Superior temporal gyrus (tissue), 1 donor: Measurements from ENCODE around the gene ICAM1.

ENCODE experiments used
- DNase-seq: peaks from one replicate; pipeline ENCODE4 v3.0.0-alpha.2; 2016; ENCODE audit errors: extremely low spot score

Gene ICAM1

GRCh38 chr19:10243606-10244005 is 27.3 kb upstream of the ICAM1 start:
- no peak for DNase-seq

- no peak for DNase-seq
Measured at GRCh38 chr19:10245189-10245939, 25.6 kb upstream of the ICAM1 start.

- no peak for DNase-seq
Measured at GRCh38 chr19:10246511-10246910, 24.4 kb upstream of the ICAM1 start.

- peak; percentile 99 for DNase-seq
Measured at GRCh38 chr19:10251792-10252694, 18.9 kb upstream of the ICAM1 start, which contains the start of gene MRPL4. Gene MRPL4 (plus strand): TSS chr19:10252214. CDS start chr19:10252254, 40 bp downstream.

- no peak for DNase-seq
Measured at GRCh38 chr19:10252707-10253106, 18.2 kb upstream of the ICAM1 start.

GRCh38 chr19:10254244-10254643 is 16.7 kb upstream of the ICAM1 start:
- no peak for DNase-seq

GRCh38 chr19:10255358-10255757 is 15.6 kb upstream of the ICAM1 start:
- DNase-seq = no peak

- no peak for DNase-seq
Measured at GRCh38 chr19:10256551-10256950, 14.4 kb upstream of the ICAM1 start.

- DNase-seq = no peak
Measured at GRCh38 chr19:10256970-10257615, 13.8 kb upstream of the ICAM1 start.

- DNase-seq = no peak
Measured at GRCh38 chr19:10258080-10258710, 12.7 kb upstream of the ICAM1 start.

- peak; percentile 81 for DNase-seq
Measured at GRCh38 chr19:10259162-10259905, 11.6 kb upstream of the ICAM1 start.

- DNase-seq = peak; percentile 24
Measured at GRCh38 chr19:10260141-10260584, 10.8 kb upstream of the ICAM1 start.

- no peak for DNase-seq
Measured at GRCh38 chr19:10262771-10263170, 8.1 kb upstream of the ICAM1 start.

GRCh38 chr19:10266706-10267105 is 4.2 kb upstream of the ICAM1 start:
- DNase-seq = no peak

GRCh38 chr19:10268071-10268470 is 2.8 kb upstream of the ICAM1 start:
- DNase-seq = no peak

- peak; percentile 74 for DNase-seq
Measured at GRCh38 chr19:10269333-10270179, 1.4 kb upstream of the ICAM1 start.

- DNase-seq = no peak
Measured at GRCh38 chr19:10270180-10270615, 722 bp upstream of the ICAM1 start.

GRCh38 chr19:10271543-10272086 is 695 bp downstream of the ICAM1 start:
- DNase-seq = no peak

GRCh38 chr19:10274589-10274988 is 3.7 kb downstream of the ICAM1 start:
- DNase-seq = no peak
